ENCODE results near the gene MUC20.

GRCh38 chr3:195773956-195774537 is 53.3 kb downstream of the MUC20 start:
- TF ChIP-seq ZNF274 (IDR thresholded peaks at IDR 0.05; ENCODE audit: low read depth, low read length) (no peak), SUZ12 (IDR thresholded peaks at IDR 0.05; ENCODE audit: extremely low read depth, insufficient read depth, insufficient read length) (no peak)

Data from NT2/D1 (cell line).